HFFc6 (cell line): ENCODE results near the gene KCNA2. TPM values are rescaled to one million over a fixed set of nuclear protein-coding genes. Genes with fewer than 3 reads are reported as not detected.

Experiments used
- DNase-seq: peaks from one replicate; pipeline ENCODE4 v3.0.0-alpha.2; 2018
- H3K27ac Mint-ChIP-seq: 2 replicates; pipeline ENCODE4 v1.8.0; 2020; ENCODE audit warnings: mild to moderate bottlenecking, mixed read lengths
- H3K27me3 Mint-ChIP-seq: 2 replicates; pipeline ENCODE4 v1.8.0; 2021; ENCODE audit warnings: mild to moderate bottlenecking, moderate library complexity, mixed read lengths; ENCODE audit not compliant: insufficient read depth
- H3K36me3 Mint-ChIP-seq: 2 replicates; pipeline ENCODE4 v1.8.0; 2021; ENCODE audit warnings: low read depth, mixed read lengths
- H3K4me1 Mint-ChIP-seq: 2 replicates; pipeline ENCODE4 v1.8.0; 2020; ENCODE audit warnings: low read depth, mixed read lengths
- H3K4me3 Mint-ChIP-seq: 2 replicates; pipeline ENCODE4 v1.8.0; 2020; ENCODE audit warnings: mild to moderate bottlenecking, moderate library complexity, mixed read lengths
- H3K9me3 Mint-ChIP-seq: 2 replicates; pipeline ENCODE4 v1.8.0; 2020; ENCODE audit warnings: mild to moderate bottlenecking, mixed read lengths
- CTCF ChIP-seq: fragments of 200-600 bp; sonication (generic); IDR thresholded peaks from 2 replicates; pipeline ENCODE4 v1.5.0; 2021; ENCODE audit warnings: antibody characterized with exemption, mild to moderate bottlenecking
- total RNA-seq, 6 experiments: library from RNA; stranded (reverse); fragmentation: NEBNext Ultra II Directional; extraction: Animal tissue kit (Norgen Biotek cat#: 25700); gene quantifications; 2 replicates in 1 of 6; 3 replicates in 5 of 6; pipeline ENCODE4 v1.2.3, GENCODE V29; 2021

The KCNA2 gene
- total RNA-seq, 6 experiments from 2014 or later = not detected

- no peaks in the 10 kb centered on the region for H3K4me1 Mint-ChIP-seq
- no peak overlapping the region for H3K27ac Mint-ChIP-seq
- no peak for DNase-seq
- TF ChIP-seq CTCF = no peak
- H3K9me3 Mint-ChIP-seq = no peaks in the 10 kb centered on the region
- H3K36me3 Mint-ChIP-seq = no peaks in the 10 kb centered on the region
- H3K4me3 Mint-ChIP-seq = no peak overlapping the region
- peaks cover 26% of the 10 kb centered on the region for H3K27me3 Mint-ChIP-seq
Observed at GRCh38 chr1:110547017-110547416, 59.1 kb downstream of the KCNA2 start.

DNA sequence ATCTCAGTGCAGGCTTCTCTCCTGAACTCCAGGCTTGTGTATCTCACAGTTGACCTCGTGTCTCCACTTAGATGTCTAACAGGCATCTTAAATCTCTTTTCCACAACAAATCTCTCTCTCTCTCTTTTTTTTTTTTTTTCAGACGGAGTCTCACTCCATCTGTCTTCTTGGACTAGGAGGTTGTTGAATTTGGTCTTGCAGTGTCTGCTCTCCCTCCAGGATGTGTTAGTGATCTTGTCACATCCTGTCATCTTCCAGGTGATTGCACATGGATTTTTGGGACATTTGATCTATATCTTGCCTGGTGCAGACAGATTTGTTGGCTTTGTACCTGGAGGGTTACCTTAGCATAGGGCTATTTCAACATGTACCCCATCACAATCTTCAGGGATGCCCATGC lies 60.7 kb downstream of the KCNA2 start:
- no peak overlapping the region for H3K4me3 Mint-ChIP-seq
- H3K27ac Mint-ChIP-seq = no peak overlapping the region
- no peaks in the 10 kb centered on the region for H3K36me3 Mint-ChIP-seq
- peaks cover 25% of the 10 kb centered on the region for H3K27me3 Mint-ChIP-seq
- no peak for TF ChIP-seq CTCF
- no peaks in the 10 kb centered on the region for H3K4me1 Mint-ChIP-seq
- no peak for DNase-seq
- H3K9me3 Mint-ChIP-seq = no peaks in the 10 kb centered on the region

GRCh38 chr1:110544753-110545152 lies 61.4 kb downstream of the KCNA2 start:
- Mint-ChIP-seq H3K9me3 (no peaks in the 10 kb centered on the region), H3K27ac (no peak overlapping the region), H3K4me1 (no peaks in the 10 kb centered on the region), H3K36me3 (no peaks in the 10 kb centered on the region), H3K27me3 (peaks cover 25% of the 10 kb centered on the region), H3K4me3 (no peak overlapping the region)
- TF ChIP-seq CTCF = no peak
- no peak for DNase-seq

Other genes with a start within 250 kb of the KCNA2 start
- gene SLC16A4, start 215.3 kb downstream of the KCNA2 start, total RNA-seq = 10 to 100 TPM; 14.7 to 25.2 (median 21.5) TPM
- gene LAMTOR5, start 198.7 kb downstream of the KCNA2 start, total RNA-seq = 100 to 1,000 TPM; 166 to 181 (median 172) TPM
- not detected for gene PROK1, start 155.2 kb downstream of the KCNA2 start, total RNA-seq
- gene KCNA10, start 87.2 kb downstream of the KCNA2 start, total RNA-seq = not detected
- gene KCNA3, start 68.6 kb upstream of the KCNA2 start, total RNA-seq = not detected